HepG2 (cell line): ENCODE data around the gene NRSN2. TPM values are rescaled to one million over a fixed set of nuclear protein-coding genes. Genes with fewer than 3 reads are reported as not detected.

Source experiments
- ARNTL ChIP-seq: sonication (generic); formaldehyde crosslinking; IDR thresholded peaks from 2 replicates; pipeline ENCODE4 v1.4.0; 2020; ENCODE audit warnings: mild to moderate bottlenecking, missing genetic modification reagents
- BCL6 ChIP-seq: IDR thresholded peaks from 2 replicates; pipeline ENCODE4 v1.6.1; 2016; ENCODE audit warnings: missing genetic modification reagents, missing compliant biosample characterization
- BRCA1 ChIP-seq: sonication (generic); formaldehyde crosslinking; IDR thresholded peaks from 2 replicates; pipeline ENCODE4 v1.4.0; 2020; ENCODE audit warnings: missing genetic modification reagents
- FOXO1 ChIP-seq: sonication (generic); formaldehyde crosslinking; IDR thresholded peaks from 2 replicates; pipeline ENCODE4 v1.4.0; 2020; ENCODE audit warnings: missing genetic modification reagents
- KAT7 ChIP-seq: IDR thresholded peaks from 2 replicates; pipeline ENCODE4 v1.6.1; 2018; ENCODE audit warnings: borderline replicate concordance, missing compliant biosample characterization
- MAFK ChIP-seq, 2 experiments: IDR thresholded peaks in 1 of 2; conservative IDR thresholded peaks in 1 of 2; 2 replicates each; pipeline ENCODE4 v1.6.1; 2011; ENCODE audit warnings: improper control_type of control experiment in 2 of 2, low read length in 2 of 2
- NKX3-1 ChIP-seq: sonication (generic); formaldehyde crosslinking; IDR thresholded peaks from 2 replicates; pipeline ENCODE4 v1.5.0; 2020; ENCODE audit warnings: missing genetic modification reagents
- PCBP1 ChIP-seq: fragments of 200-400 bp; formaldehyde crosslinking; IDR thresholded peaks from 2 replicates; pipeline ENCODE4 v1.6.1; 2017; ENCODE audit warnings: mild to moderate bottlenecking, low read depth, low read length, borderline replicate concordance
- SALL1 ChIP-seq: sonication (generic); formaldehyde crosslinking; IDR thresholded peaks from 2 replicates; pipeline ENCODE4 v1.8.0; 2022; ENCODE audit warnings: mild to moderate bottlenecking, missing genetic modification reagents
- SMAD3 ChIP-seq: sonication (generic); formaldehyde crosslinking; IDR thresholded peaks from 2 replicates; pipeline ENCODE4 v1.4.0; 2020; ENCODE audit warnings: missing genetic modification reagents
- SPEN ChIP-seq: sonication (generic); formaldehyde crosslinking; IDR thresholded peaks from 2 replicates; pipeline ENCODE4 v1.5.1; 2020; ENCODE audit warnings: low read depth, mild to moderate bottlenecking, missing genetic modification reagents
- STAG1 ChIP-seq: sonication (generic); formaldehyde crosslinking; IDR thresholded peaks from 2 replicates; pipeline ENCODE4 v1.4.0; 2020; ENCODE audit warnings: missing genetic modification reagents
- THYN1 ChIP-seq: sonication (generic); formaldehyde crosslinking; IDR thresholded peaks from 2 replicates; pipeline ENCODE4 v1.8.1; 2023; ENCODE audit warnings: low read depth, mild to moderate bottlenecking, moderate library complexity, missing genetic modification reagents, borderline replicate concordance
- ZBTB38 ChIP-seq: sonication (generic); formaldehyde crosslinking; IDR thresholded peaks from 2 replicates; pipeline ENCODE4 v1.5.1; 2020; ENCODE audit warnings: mild to moderate bottlenecking, missing genetic modification reagents
- ZBTB7B ChIP-seq: sonication (generic); formaldehyde crosslinking; IDR thresholded peaks from 2 replicates; pipeline ENCODE4 v1.4.0; 2020; ENCODE audit warnings: missing genetic modification reagents
- ZC3H13 ChIP-seq: sonication (generic); formaldehyde crosslinking; IDR thresholded peaks from 2 replicates; pipeline ENCODE4 v1.8.1; 2023; ENCODE audit warnings: mild to moderate bottlenecking, missing genetic modification reagents, moderate library complexity
- ZNF143 ChIP-seq: sonication (generic); formaldehyde crosslinking; IDR thresholded peaks from 2 replicates; pipeline ENCODE4 v1.4.0; 2020; ENCODE audit warnings: missing genetic modification reagents
- ZNF230 ChIP-seq: sonication (generic); formaldehyde crosslinking; IDR thresholded peaks from 2 replicates; pipeline ENCODE4 v1.4.0; 2020; ENCODE audit warnings: mild to moderate bottlenecking, missing genetic modification reagents
- ZNF34 ChIP-seq: sonication (generic); formaldehyde crosslinking; IDR thresholded peaks from 2 replicates; pipeline ENCODE4 v1.4.0; 2020; ENCODE audit warnings: mild to moderate bottlenecking, missing genetic modification reagents, borderline replicate concordance
- ZNF468 ChIP-seq: sonication (generic); formaldehyde crosslinking; IDR thresholded peaks from 2 replicates; pipeline ENCODE4 v1.8.0; 2022; ENCODE audit warnings: mild to moderate bottlenecking, moderate library complexity, missing genetic modification reagents
- ZNF616 ChIP-seq: sonication (generic); formaldehyde crosslinking; IDR thresholded peaks from 2 replicates; pipeline ENCODE4 v1.5.0; 2020; ENCODE audit warnings: low read depth, mild to moderate bottlenecking, missing genetic modification reagents
- ZNF7 ChIP-seq: IDR thresholded peaks from 2 replicates; pipeline ENCODE4 v1.6.1; 2016; ENCODE audit warnings: missing biosample characterization, missing genetic modification reagents
- ZNF841 ChIP-seq: sonication (generic); formaldehyde crosslinking; IDR thresholded peaks from 2 replicates; pipeline ENCODE4 v1.8.1; 2023; ENCODE audit warnings: missing genetic modification reagents, borderline replicate concordance
- polyA plus RNA-seq, 8 experiments: library from polyadenylated mRNA; depleted of rRNA in 3 of 8; stranded (reverse) in 7 of 8; unstranded in 1 of 8; fragments of >200 nt; fragmentation: Illumina TruSeq in 4 of 8; extraction: Trizol in 4 of 8; gene quantifications; 2 replicates each; pipeline versions ENCODE4 v1.2.1 to v1.2.3, GENCODE V29; 2011 to 2016; ENCODE audit warnings: low read depth in 4 of 8, missing spikeins in 1 of 8, mixed read lengths in 1 of 8; ENCODE audit not compliant: insufficient read depth in 1 of 8
- total RNA-seq, 5 experiments: library from RNA; depleted of rRNA; stranded (reverse); fragments of >200 nt; fragmentation: Illumina TruSeq; extraction: Trizol; gene quantifications; 2 replicates each; pipeline ENCODE4 v1.2.3, GENCODE V29; 2016; ENCODE audit warnings: low read depth in 1 of 5
- TF ChIP-seq, protein P1 (sequence below): IDR thresholded peaks from 2 replicates; pipeline ENCODE4 v1.6.1; 2016; ENCODE audit warnings: missing biosample characterization, missing genetic modification reagents, low read depth
- TF ChIP-seq, protein P2 (sequence below): sonication (generic); formaldehyde crosslinking; IDR thresholded peaks from 2 replicates; pipeline ENCODE4 v1.4.0; 2020; ENCODE audit warnings: missing genetic modification reagents, borderline replicate concordance
- TF ChIP-seq, protein P3 (sequence below): sonication (generic); formaldehyde crosslinking; IDR thresholded peaks from 2 replicates; pipeline ENCODE4 v1.8.0; 2022; ENCODE audit warnings: missing genetic modification reagents, mild to moderate bottlenecking, moderate library complexity, borderline replicate concordance

NRSN2 gene
- total and polyA plus RNA-seq, 2 of the 13 experiments (the other 11 are each of a cell fraction or from before 2014, with no cell fraction given) = 32.3 to 49.4 TPM

DNA sequence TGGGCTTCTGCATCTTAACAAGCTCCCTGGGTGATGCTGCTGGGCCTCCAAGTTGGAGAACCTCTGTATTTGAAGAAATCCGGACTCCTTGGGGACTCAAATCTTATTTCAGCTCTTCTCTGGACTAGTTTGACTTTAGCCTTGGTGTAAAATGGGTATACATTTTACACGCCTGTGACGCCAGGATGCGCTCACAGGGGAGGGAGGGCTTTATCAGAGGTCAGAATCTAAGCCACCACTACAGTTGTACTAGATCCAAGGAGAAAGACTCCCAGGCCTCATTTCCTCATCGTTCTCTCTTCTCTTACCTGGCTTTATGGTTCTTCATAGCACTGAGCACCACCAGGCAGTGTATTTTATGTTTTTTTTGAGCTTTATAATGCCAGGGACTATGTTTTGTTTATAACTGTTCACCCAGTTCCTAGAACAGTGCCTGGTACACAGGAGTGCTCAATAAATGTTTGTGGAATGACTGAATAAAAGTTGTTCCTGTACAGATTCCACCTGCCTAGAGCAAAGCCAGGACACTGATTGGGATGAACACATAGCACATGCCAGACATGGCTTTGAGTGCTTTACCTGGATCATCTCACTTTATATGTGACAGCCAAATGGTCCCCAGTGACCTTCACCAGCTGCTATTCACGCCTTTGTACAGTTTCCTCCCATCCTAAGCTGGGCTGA lies 56.1 kb downstream of the NRSN2 start (continued):
- TF ChIP-seq, protein P1, sequence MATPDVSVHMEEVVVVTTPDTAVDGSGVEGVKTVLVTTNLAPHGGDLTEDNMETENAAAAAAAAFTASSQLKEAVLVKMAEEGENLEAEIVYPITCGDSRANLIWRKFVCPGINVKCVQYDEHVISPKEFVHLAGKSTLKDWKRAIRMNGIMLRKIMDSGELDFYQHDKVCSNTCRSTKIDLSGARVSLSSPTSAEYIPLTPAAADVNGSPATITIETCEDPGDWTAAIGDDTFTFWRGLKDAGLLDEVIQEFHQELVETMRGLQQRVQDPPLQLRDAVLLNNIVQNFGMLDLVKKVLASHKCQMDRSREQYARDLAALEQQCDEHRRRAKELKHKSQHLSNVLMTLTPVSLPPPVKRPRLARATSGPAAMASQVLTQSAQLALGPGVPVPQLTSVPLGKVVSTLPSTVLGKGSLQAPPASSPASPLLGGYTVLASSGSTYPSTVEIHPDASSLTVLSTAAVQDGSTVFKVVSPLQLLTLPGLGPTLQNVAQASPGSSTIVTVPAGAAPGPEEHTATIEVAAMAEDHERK (CRISPR knock-in tag) = no peak
- TF ChIP-seq MAFK (conservative IDR thresholded peaks at IDR 0.05 in 1 of 2, IDR thresholded peaks at IDR 0.05 in 1 of 2; ENCODE audit: low read length in 2 of 2) = no peak
- no peak for TF ChIP-seq ZNF143 (CRISPR knock-in tag)
- TF ChIP-seq BRCA1 = no peak
- no peak for TF ChIP-seq ZNF616 (CRISPR knock-in tag)
- TF ChIP-seq FOXO1 (CRISPR knock-in tag) = no peak
- TF ChIP-seq ZNF34 (CRISPR knock-in tag) = no peak
- TF ChIP-seq ZNF841 (CRISPR knock-in tag) = no peak
- TF ChIP-seq ZNF468 = no peak
- no peak for TF ChIP-seq KAT7 (CRISPR knock-in tag)
- no peak for TF ChIP-seq ZBTB38 (CRISPR knock-in tag)
- no peak for TF ChIP-seq ARNTL (CRISPR knock-in tag)
- TF ChIP-seq, protein P2, sequence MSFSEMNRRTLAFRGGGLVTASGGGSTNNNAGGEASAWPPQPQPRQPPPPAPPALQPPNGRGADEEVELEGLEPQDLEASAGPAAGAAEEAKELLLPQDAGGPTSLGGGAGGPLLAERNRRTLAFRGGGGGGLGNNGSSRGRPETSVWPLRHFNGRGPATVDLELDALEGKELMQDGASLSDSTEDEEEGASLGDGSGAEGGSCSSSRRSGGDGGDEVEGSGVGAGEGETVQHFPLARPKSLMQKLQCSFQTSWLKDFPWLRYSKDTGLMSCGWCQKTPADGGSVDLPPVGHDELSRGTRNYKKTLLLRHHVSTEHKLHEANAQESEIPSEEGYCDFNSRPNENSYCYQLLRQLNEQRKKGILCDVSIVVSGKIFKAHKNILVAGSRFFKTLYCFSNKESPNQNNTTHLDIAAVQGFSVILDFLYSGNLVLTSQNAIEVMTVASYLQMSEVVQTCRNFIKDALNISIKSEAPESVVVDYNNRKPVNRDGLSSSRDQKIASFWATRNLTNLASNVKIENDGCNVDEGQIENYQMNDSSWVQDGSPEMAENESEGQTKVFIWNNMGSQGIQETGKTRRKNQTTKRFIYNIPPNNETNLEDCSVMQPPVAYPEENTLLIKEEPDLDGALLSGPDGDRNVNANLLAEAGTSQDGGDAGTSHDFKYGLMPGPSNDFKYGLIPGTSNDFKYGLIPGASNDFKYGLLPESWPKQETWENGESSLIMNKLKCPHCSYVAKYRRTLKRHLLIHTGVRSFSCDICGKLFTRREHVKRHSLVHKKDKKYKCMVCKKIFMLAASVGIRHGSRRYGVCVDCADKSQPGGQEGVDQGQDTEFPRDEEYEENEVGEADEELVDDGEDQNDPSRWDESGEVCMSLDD (CRISPR knock-in tag) = no peak
- TF ChIP-seq, protein P3, sequence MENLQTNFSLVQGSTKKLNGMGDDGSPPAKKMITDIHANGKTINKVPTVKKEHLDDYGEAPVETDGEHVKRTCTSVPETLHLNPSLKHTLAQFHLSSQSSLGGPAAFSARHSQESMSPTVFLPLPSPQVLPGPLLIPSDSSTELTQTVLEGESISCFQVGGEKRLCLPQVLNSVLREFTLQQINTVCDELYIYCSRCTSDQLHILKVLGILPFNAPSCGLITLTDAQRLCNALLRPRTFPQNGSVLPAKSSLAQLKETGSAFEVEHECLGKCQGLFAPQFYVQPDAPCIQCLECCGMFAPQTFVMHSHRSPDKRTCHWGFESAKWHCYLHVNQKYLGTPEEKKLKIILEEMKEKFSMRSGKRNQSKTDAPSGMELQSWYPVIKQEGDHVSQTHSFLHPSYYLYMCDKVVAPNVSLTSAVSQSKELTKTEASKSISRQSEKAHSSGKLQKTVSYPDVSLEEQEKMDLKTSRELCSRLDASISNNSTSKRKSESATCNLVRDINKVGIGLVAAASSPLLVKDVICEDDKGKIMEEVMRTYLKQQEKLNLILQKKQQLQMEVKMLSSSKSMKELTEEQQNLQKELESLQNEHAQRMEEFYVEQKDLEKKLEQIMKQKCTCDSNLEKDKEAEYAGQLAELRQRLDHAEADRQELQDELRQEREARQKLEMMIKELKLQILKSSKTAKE (CRISPR knock-in tag) = no peak
- TF ChIP-seq ZBTB7B (CRISPR knock-in tag) = no peak
- no peak for TF ChIP-seq SMAD3
- TF ChIP-seq ZNF7 (CRISPR knock-in tag) = no peak
- TF ChIP-seq SPEN (CRISPR knock-in tag) = no peak
- no peak for TF ChIP-seq SALL1 (CRISPR knock-in tag)
- TF ChIP-seq ZNF230 (CRISPR knock-in tag) = no peak
- TF ChIP-seq PCBP1 = no peak
- TF ChIP-seq STAG1 (CRISPR knock-in tag) = no peak
- 0 out of 2 replicates have a peak, but pooled peaks have one; percentile 39 for TF ChIP-seq THYN1 (CRISPR knock-in tag)
- no peak for TF ChIP-seq ZC3H13 (CRISPR knock-in tag)
- no peak for TF ChIP-seq BCL6 (CRISPR knock-in tag)
- no peak for TF ChIP-seq NKX3-1 (CRISPR knock-in tag)
